CD4-positive, alpha-beta T cell treated with Interleukin-4 for 1 hour (primary cell): ENCODE results near the gene DDX10.
"Not testable (repeated sequence)": the region's sequence is repeated elsewhere in the genome, so short reads cannot be mapped to it uniquely, and the experiment has no call there.

ENCODE experiments used
- DNase-seq, 2 donors: peaks; one replicate each; pipeline ENCODE4 v3.0.0-alpha.2; 2020 to 2022

The DDX10 gene

GRCh38 chr11:108724974-108725689, 60.3 kb downstream of the DDX10 start:
- DNase-seq: no peak

GRCh38 chr11:108726077-108726800, 61.4 kb downstream of the DDX10 start:
- no peak for DNase-seq

GRCh38 chr11:108727665-108728064, 62.8 kb downstream of the DDX10 start:
- no peak for DNase-seq

GRCh38 chr11:108729227-108729871, 64.5 kb downstream of the DDX10 start:
- DNase-seq: no peak

- no peak for DNase-seq
Measured at GRCh38 chr11:108732395-108732794, 67.5 kb downstream of the DDX10 start.

GRCh38 chr11:108733479-108734116, 68.7 kb downstream of the DDX10 start:
- peak; percentile 11 to 31 for DNase-seq

GRCh38 chr11:108734283-108734682, 69.4 kb downstream of the DDX10 start:
- DNase-seq: no peak

GRCh38 chr11:108734956-108735559, 70.2 kb downstream of the DDX10 start:
- DNase-seq: peak in 1 of 2 donors; percentile 41

- not testable (repeated sequence) for DNase-seq
Measured at GRCh38 chr11:108740132-108740531, 75.3 kb downstream of the DDX10 start.

GRCh38 chr11:108743851-108744250, 79.0 kb downstream of the DDX10 start:
- no peak for DNase-seq

- DNase-seq: no peak
Measured at GRCh38 chr11:108748968-108749367, 84.1 kb downstream of the DDX10 start.

GRCh38 chr11:108751444-108751843, 86.6 kb downstream of the DDX10 start:
- no peak for DNase-seq

- DNase-seq: no peak
Measured at GRCh38 chr11:108752297-108752751, 87.5 kb downstream of the DDX10 start.

GRCh38 chr11:108754901-108755625, 90.2 kb downstream of the DDX10 start:
- DNase-seq: no peak

- DNase-seq: no peak
Measured at GRCh38 chr11:108757630-108758029, 92.8 kb downstream of the DDX10 start.

GRCh38 chr11:108758458-108758857, 93.6 kb downstream of the DDX10 start:
- no peak for DNase-seq

GRCh38 chr11:108766596-108767173, 101.8 kb downstream of the DDX10 start:
- DNase-seq: no peak

GRCh38 chr11:108768370-108768769, 103.5 kb downstream of the DDX10 start:
- DNase-seq: no peak

GRCh38 chr11:108768964-108769363, 104.1 kb downstream of the DDX10 start:
- no peak for DNase-seq

GRCh38 chr11:108774037-108774730, 109.3 kb downstream of the DDX10 start:
- no peak for DNase-seq

- DNase-seq: no peak
Measured at GRCh38 chr11:108775324-108775723, 110.5 kb downstream of the DDX10 start.
